SK-N-SH treated with all-trans-retinoic acid at 6 μM for 48 hours (cell line): ENCODE results near the gene ZFAND3.

Experiments used
- ESRRG ChIP-seq: fragments of 250-450 bp; sonication (Bioruptor Pico); IDR thresholded peaks from 2 replicates; pipeline ENCODE4 v1.6.1; 2021; ENCODE audit warnings: mild to moderate bottlenecking
- ZFP3 ChIP-seq: fragments of 250-450 bp; sonication (Bioruptor Pico); IDR thresholded peaks from 2 replicates; pipeline ENCODE4 v1.5.0; 2020; ENCODE audit warnings: mild to moderate bottlenecking, moderate library complexity
- TF ChIP-seq, protein P1 (sequence below): fragments of 250-450 bp; sonication (Bioruptor Pico); IDR thresholded peaks from 2 replicates; pipeline ENCODE4 v1.5.1; 2021; ENCODE audit warnings: mild to moderate bottlenecking, moderate library complexity

DNA sequence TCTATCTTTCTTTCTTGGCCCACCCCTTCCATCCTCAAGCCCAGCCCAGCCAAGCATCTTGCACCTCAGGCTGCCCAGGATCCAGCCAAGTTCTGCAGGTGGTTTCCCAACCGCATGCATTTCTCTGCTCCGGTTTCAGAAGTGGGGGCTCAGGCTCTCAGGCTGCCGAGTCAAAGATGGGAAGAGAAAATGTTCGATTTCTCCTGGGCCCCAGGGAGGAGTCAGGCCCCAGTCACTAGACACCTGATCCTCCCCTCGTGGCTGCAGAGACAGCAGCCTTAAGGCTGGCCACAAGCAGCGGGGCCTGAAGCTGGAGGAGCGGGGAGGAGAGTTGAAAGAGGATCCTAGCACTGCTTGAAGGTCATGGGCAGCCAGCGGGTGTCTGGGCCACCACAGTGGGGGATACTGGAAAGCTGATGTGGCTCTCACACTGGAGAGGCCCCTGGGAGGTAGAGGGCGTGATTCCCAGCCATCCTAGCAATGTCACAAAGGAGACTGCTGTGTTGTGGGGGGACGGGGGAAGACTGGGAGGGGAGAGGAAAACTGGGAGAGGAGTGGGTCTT, 42.2 kb upstream of the ZFAND3 start:
- TF ChIP-seq, protein P1, sequence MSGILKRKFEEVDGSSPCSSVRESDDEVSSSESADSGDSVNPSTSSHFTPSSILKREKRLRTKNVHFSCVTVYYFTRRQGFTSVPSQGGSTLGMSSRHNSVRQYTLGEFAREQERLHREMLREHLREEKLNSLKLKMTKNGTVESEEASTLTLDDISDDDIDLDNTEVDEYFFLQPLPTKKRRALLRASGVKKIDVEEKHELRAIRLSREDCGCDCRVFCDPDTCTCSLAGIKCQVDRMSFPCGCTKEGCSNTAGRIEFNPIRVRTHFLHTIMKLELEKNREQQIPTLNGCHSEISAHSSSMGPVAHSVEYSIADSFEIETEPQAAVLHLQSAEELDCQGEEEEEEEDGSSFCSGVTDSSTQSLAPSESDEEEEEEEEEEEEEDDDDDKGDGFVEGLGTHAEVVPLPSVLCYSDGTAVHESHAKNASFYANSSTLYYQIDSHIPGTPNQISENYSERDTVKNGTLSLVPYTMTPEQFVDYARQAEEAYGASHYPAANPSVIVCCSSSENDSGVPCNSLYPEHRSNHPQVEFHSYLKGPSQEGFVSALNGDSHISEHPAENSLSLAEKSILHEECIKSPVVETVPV (CRISPR knock-in tag) = no peak
- TF ChIP-seq ZFP3 (CRISPR knock-in tag) (no peak), ESRRG (CRISPR knock-in tag) (no peak)
